GOT3 (cell line): Measurements from ENCODE around the gene TNNC1.

Source experiments
- DNase-seq: peaks from one replicate; lab custom pipeline; 2025; ENCODE audit warnings: mixed read lengths; lab: John Stamatoyannopoulos, UW

Gene TNNC1

DNA sequence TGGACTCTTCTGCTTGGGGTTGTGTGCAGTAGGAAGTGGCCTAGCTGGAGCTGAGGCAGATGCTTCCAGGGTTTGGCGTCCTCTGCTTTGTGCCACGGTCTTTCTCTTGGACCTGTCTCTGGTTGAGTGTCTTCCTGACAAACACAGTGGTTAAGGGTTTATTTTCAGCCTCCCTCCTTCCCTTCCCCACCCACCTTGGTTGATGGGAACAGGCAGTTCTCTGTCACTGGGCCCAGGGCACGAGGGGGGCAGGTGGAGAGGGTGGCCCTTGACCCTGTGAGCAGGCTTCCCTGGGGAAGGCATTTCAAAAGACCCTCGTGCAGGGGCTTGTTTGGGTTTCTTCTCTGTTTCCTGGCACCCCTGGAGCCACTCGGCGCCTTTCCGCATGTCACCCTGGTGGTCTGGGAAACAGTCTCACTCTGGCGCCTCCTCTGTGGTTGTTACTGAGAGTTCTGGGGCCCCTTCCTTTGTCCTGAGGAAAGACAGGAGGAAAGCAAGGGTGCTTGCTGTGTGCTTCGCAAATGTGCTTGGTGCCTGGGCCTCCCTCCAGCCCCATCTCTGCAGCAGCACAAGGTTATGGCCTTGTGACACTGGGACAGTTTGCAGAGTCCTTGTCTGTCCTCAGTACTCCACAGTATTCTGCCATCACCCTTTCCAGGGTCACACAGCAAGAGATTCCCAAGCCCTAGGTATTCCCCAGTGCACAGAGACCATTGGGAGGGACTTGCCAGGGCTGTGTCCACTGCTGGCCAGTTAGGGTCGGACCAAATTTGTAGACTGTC lies 31.0 kb upstream of the TNNC1 start:
- no peak for DNase-seq

DNA sequence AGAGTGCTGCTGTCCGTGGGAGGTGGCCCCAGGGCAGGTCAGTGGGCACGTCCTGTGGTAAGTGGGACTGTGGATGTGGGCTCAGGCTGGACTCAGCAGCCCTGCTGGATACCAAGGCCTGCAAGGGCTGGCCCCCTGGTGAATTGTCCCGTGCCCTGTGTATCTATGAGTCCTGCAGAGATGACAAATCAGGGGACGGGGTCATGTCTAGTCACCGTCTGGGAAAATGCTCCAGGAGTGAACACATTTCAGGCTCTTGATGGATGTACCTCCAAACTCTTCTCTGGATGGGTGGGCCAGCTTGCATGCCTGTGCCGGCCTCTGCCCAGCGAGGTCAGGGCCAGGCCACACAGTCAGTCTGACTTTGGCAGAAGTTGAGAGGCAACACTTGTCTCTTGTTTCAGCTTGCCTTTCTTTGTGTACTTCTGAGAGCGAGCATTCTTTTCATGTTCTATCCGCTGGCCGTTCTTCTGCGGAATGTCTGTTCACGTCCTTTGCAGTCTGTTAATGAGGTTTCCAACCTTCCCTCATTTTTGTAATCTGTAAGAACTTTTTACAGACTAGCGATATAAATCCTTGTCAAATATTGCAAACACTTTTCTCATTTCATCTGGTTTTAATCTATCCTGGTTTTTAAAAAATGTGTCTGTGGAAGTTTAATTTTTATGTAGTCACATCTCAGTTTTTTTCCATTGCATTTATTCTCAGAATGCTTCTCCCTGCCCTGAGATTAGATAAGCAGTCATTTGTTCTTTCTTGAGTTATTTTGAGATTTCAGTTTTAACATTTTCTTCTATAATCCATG lies 29.9 kb upstream of the TNNC1 start:
- DNase-seq: no peak

GRCh38 chr3:52483081-52483480 lies 29.2 kb upstream of the TNNC1 start:
- no peak for DNase-seq

DNA sequence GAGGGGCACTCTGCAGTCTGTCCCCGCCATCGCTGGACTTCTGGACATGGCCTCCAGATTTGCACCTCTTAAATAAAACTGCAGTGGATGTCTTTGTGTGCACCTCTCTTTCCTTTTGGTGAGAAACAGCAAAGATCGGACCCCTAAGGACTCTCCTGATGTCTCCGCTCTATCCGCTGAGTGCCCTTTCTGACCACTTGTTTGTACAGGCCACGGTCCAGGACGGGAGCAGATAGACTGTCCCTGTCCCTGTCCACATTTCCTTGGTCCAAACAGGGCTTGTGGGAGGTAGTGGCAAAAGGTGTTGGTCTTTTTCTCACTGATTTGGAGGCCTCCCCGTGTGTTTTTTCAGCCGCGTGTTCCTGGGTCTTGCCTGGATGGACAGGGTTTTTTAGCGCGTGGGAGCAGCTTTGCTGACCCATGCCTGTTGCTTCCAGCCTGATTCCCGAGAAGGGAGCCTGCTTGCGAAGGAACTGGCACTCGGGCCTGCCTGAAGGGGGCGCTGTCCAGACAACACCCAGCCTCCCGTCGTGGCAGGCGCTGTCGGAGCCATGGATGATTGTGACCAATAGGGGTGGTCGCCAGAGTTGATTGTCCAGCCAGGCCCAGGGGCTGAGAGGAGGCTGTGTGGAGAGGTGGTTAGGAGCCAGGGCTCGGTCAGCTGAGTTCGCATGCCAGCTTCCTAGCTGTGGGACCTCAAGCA lies 28.1 kb upstream of the TNNC1 start:
- no peak for DNase-seq

DNA sequence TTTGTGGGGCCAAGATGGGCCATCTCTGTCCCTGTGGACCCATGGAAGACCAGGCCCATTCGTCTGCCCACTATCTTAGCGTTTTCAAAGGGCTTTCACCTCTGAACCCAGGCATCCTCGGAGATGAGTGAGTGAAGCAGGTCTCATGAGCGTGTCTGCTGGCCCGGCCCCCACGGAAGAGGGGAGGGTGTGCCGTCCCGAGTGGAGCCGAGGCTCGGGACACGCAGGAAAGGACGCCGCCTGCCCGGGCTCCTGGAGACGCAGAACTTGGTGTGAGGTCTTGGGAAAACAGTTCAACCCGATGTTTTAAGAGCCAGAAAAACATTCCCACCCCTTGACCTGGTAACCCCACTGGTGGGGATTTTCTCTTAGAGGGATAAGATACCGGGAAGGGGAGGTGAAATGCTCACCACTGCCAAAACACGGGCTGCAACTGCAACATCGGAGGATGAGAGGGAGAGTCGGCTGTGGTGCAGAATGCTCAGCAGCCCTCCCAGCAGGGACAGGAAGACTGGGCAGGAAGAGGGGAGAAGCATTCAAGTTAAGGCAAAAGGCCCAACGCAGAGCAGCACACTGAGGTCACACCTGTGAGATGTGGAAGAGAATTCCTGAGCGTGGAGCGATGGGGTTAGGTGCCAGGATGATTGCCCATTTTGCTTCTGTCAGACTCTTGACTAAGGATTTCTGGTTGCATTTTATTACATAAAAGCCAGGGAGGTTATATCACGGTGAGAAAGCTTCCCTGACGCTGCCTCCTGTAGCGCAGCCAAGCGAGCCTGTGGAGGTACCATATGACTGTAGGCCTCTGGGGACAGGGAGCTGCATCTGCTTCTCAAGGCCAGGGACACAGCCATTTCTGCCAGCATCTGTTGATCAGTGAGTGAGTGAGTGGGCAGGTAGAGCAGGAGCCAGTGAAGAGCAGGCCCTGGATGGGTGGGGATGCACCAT lies 27.2 kb upstream of the TNNC1 start:
- DNase-seq: no peak

GRCh38 chr3:52479877-52480575 lies 26.2 kb upstream of the TNNC1 start:
- DNase-seq: no peak

DNA sequence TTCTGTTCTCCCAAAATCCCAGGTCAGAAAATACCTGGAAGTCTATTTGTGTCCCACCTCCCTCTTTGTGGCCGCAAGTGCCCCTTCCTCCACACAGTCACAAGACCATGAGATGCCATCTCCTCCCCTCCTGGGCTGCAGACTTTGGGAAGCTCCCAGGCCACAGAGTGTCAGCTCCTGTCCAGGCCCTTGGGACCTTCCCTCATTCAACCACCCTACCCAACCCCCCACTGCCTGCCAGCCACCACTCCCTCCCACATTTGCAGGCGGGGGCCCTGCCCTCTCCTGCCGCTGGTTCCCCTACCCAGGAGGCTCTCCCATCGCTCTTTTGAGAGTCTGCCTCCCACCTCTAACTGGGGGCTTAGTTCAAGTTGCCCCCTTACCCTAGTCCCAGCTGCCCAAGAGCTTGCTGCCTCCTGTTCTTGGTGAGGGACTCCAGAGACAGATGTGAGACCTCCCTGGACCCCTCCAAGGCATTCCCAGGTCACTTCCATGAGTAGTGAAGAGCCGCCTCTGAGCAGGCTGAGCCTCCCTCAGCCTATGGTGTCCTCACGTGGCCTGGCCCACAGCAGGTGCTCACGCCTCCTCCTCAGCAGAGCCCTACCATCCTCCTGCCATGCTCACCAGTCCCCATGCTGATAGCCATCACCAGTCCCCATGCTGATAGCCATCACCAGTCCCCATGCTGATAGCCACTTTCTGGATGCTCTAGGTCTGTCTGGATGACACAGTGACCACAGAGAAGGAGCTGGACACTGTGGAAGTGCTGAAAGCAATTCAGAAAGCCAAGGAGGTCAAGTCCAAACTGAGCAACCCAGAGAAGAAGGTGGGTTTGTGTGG lies 25.4 kb upstream of the TNNC1 start:
- DNase-seq: no peak

DNA sequence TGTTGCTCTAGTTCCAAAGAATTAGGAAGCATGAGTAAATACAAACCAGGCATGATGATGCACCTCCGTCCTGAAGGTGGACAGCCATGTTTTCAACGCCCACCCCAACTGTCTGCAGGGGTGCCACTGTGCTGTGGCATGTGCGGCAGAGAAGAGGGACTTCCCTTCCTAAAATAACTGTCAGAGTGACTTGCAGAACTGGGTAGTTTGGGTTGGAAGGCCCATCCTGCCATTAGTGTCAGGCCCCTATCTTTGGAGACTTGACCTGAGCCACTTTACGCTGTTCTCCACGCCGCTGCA lies 23.9 kb upstream of the TNNC1 start:
- DNase-seq: no peak

- no peak for DNase-seq
These were observed 23.4 kb upstream of the TNNC1 start for GRCh38 chr3:52477076-52477795.

- DNase-seq: no peak
These were observed 19.2 kb upstream of the TNNC1 start for GRCh38 chr3:52473026-52473425.

DNA sequence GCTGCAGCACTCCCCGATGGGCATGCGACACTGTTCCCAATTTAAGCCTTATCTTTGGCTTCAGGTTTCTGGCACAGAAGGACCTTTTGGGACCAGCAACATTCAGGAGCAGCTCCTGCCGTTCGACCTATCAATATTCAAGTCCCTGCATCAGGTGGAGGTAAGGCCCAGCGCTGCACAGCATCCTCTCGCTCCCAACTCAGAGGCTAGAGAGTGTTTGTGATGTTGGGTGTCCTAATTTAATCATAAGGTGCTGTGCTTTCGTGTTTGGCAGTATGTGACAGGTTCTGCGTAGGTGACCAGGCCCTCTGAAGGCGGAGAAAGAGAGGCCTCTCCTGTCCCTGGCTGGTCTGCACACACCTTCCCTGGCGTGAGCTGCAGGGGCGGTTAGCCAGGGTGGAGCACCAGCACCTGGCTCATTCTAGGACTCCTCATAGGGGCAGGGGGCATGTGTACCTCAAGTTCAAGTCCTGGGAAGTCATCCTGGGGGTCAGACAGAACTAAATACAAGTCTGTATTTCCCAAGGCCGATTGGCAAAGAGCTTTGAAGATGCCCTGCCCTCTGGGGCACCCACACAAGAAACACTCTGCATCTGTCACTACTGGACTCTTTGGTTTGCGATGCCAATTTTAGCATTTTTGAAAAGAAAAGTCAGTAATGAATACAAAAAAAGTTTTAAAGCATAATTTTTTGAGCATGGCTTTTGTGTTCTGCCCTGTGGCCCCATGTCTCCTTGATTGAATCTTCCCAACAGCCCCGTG lies 18.6 kb upstream of the TNNC1 start:
- DNase-seq: no peak

GRCh38 chr3:52471371-52472238 lies 17.8 kb upstream of the TNNC1 start:
- DNase-seq: no peak

- no peak for DNase-seq
These were observed 17.1 kb upstream of the TNNC1 start for GRCh38 chr3:52470920-52471319.

GRCh38 chr3:52469001-52469400 lies 15.2 kb upstream of the TNNC1 start:
- no peak for DNase-seq

- DNase-seq: no peak
These were observed 14.5 kb upstream of the TNNC1 start for GRCh38 chr3:52468336-52468735.

- no peak for DNase-seq
These were observed 9.6 kb upstream of the TNNC1 start for GRCh38 chr3:52463416-52463815.

DNA sequence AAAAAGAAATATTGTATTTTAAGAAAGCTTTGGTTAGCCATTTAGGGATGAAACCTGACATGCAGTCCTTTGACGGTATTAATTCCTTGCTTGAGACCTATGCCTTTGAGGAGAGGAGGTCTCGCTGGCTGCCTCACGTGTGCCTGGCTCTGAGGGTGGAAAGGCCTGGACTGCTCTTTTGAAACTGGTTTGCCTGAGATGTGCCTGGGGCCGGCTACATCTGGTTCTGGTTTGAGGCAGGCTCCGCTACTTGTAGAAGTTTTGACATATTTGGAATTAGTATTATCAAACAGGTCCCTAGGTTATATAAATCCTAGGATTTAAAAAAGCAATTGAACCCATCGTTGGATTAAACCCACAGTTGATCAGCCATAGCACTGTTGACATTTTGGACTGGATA lies 8.0 kb upstream of the TNNC1 start:
- DNase-seq: no peak
